Measurements from ENCODE around the gene CTPS2. TPM values are rescaled to one million over a fixed set of nuclear protein-coding genes. Genes with fewer than 3 reads are reported as not detected.

The CTPS2 gene
- polyA plus RNA-seq, 3 donors = 1.4 to 3.4 (median 2.8) TPM

GRCh38 chrX:16665089-16665488, 47.4 kb downstream of the CTPS2 start:
- WGBS (ENCODE audit: insufficient coverage) = no CpG with 5 or more reads among the region's 2 CpGs
- H3K27me3 Mint-ChIP-seq (ENCODE audit: low read depth in 3 of 3) = peaks cover 0 to 25% (median 0%) of the 10 kb centered on the region in 3 donors
- H3K4me3 Mint-ChIP-seq = no peak overlapping the region
- no peaks in the 10 kb centered on the region for H3K79me2 ChIP-seq (ENCODE audit: insufficient read depth, low read length)
- peaks cover 13 to 23% of the 10 kb centered on the region in 2 donors for H3K36me3 Mint-ChIP-seq
- H3K27ac ChIP-seq (ENCODE audit: low read depth in 1 of 2, low read length in 2 of 2) = no peak overlapping the region
- TF ChIP-seq, protein P1, sequence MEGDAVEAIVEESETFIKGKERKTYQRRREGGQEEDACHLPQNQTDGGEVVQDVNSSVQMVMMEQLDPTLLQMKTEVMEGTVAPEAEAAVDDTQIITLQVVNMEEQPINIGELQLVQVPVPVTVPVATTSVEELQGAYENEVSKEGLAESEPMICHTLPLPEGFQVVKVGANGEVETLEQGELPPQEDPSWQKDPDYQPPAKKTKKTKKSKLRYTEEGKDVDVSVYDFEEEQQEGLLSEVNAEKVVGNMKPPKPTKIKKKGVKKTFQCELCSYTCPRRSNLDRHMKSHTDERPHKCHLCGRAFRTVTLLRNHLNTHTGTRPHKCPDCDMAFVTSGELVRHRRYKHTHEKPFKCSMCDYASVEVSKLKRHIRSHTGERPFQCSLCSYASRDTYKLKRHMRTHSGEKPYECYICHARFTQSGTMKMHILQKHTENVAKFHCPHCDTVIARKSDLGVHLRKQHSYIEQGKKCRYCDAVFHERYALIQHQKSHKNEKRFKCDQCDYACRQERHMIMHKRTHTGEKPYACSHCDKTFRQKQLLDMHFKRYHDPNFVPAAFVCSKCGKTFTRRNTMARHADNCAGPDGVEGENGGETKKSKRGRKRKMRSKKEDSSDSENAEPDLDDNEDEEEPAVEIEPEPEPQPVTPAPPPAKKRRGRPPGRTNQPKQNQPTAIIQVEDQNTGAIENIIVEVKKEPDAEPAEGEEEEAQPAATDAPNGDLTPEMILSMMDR (IDR thresholded peaks at IDR 0.05) = no peak
- no peaks in the 10 kb centered on the region for H3K4me1 Mint-ChIP-seq
- H3K9me3 ChIP-seq (replicated peaks in 1 of 2; ENCODE audit: control insufficient read depth in 1 of 2, insufficient read depth in 1 of 2, low read length in 2 of 2) = no peaks in the 10 kb centered on the region
- DNase-seq = no peak
- peaks cover 0 to 2% of the 10 kb centered on the region in 2 donors for H3K27me3 ChIP-seq (ENCODE audit: control insufficient read depth in 2 of 2, insufficient read depth in 2 of 2, low read length in 2 of 2)
- no peak overlapping the region for H3K4me2 ChIP-seq (replicated peaks; ENCODE audit: extremely low read depth, low read length, poor library complexity, severe bottlenecking)
- peaks cover 0 to 3% of the 10 kb centered on the region in 2 donors for H3K36me3 ChIP-seq (replicated peaks in 1 of 2; ENCODE audit: control insufficient read depth in 1 of 2, insufficient read depth in 2 of 2, low read length in 2 of 2)
- no peaks in the 10 kb centered on the region for H3K4me1 ChIP-seq (ENCODE audit: control insufficient read depth in 1 of 2, insufficient read depth in 2 of 2, low read length in 2 of 2)
- intact Hi-C loops (cut with micrococcal nuclease) = no loop called here
- H3K4me3 ChIP-seq (replicated peaks in 1 of 3; ENCODE audit: low read depth in 2 of 3, low read length in 3 of 3) = no peak overlapping the region
- H2AFZ ChIP-seq (ENCODE audit: insufficient read depth, low read depth, low read length, poor library complexity, severe bottlenecking) = no peak overlapping the region
- H3K9ac ChIP-seq (ENCODE audit: insufficient read depth, low read length, poor library complexity, severe bottlenecking) = no peak overlapping the region
- peaks cover 0 to 3% (median 0%) of the 10 kb centered on the region in 7 donors for H3K9me3 Mint-ChIP-seq
- no peaks in the 10 kb centered on the region for H4K20me1 ChIP-seq (ENCODE audit: insufficient read depth, low read length)
- no peak overlapping the region for H3K27ac Mint-ChIP-seq

GRCh38 chrX:16664626-16665025, 47.8 kb downstream of the CTPS2 start:
- intact Hi-C loops (cut with micrococcal nuclease) = no loop called here
- Histone ChIP-seq H3K4me1 (ENCODE audit: control insufficient read depth in 1 of 2, insufficient read depth in 2 of 2, low read length in 2 of 2) (no peaks in the 10 kb centered on the region), H3K4me3 (replicated peaks in 1 of 3; ENCODE audit: low read depth in 2 of 3, low read length in 3 of 3) (no peak overlapping the region), H3K79me2 (ENCODE audit: insufficient read depth, low read length) (no peaks in the 10 kb centered on the region), H4K20me1 (ENCODE audit: insufficient read depth, low read length) (no peaks in the 10 kb centered on the region), H3K36me3 (replicated peaks in 1 of 2; ENCODE audit: control insufficient read depth in 1 of 2, insufficient read depth in 2 of 2, low read length in 2 of 2) (peaks cover 0 to 3% of the 10 kb centered on the region in 2 donors), H3K9ac (ENCODE audit: insufficient read depth, low read length, poor library complexity, severe bottlenecking) (no peak overlapping the region), H3K4me2 (replicated peaks; ENCODE audit: extremely low read depth, low read length, poor library complexity, severe bottlenecking) (no peak overlapping the region), H3K27me3 (ENCODE audit: control insufficient read depth in 2 of 2, insufficient read depth in 2 of 2, low read length in 2 of 2) (peaks cover 0 to 2% of the 10 kb centered on the region in 2 donors), H3K9me3 (replicated peaks in 1 of 2; ENCODE audit: control insufficient read depth in 1 of 2, insufficient read depth in 1 of 2, low read length in 2 of 2) (no peaks in the 10 kb centered on the region), H3K27ac (ENCODE audit: low read depth in 1 of 2, low read length in 2 of 2) (no peak overlapping the region), H2AFZ (ENCODE audit: insufficient read depth, low read depth, low read length, poor library complexity, severe bottlenecking) (no peak overlapping the region)
- no CpG with 5 or more reads among the region's 2 CpGs for whole genome bisulfite sequencing (ENCODE audit: insufficient coverage)
- no peak for DNase-seq
- H3K9me3 Mint-ChIP-seq = peaks cover 0 to 3% (median 0%) of the 10 kb centered on the region in 7 donors
- H3K27ac Mint-ChIP-seq = no peak overlapping the region
- H3K4me1 Mint-ChIP-seq = no peaks in the 10 kb centered on the region
- TF ChIP-seq, protein P1 (IDR thresholded peaks at IDR 0.05) = no peak
- H3K36me3 Mint-ChIP-seq = peaks cover 11 to 23% of the 10 kb centered on the region in 2 donors
- no peak overlapping the region for H3K4me3 Mint-ChIP-seq
- peaks cover 0 to 22% (median 0%) of the 10 kb centered on the region in 3 donors for H3K27me3 Mint-ChIP-seq (ENCODE audit: low read depth in 3 of 3)

All from CD14-positive monocyte (primary cell).